Purkinje cell (primary cell): ENCODE measurements around the gene HES2. TPM values are rescaled to one million over a fixed set of nuclear protein-coding genes. Genes with fewer than 3 reads are reported as not detected.

Experiments
- polyA plus RNA-seq: library from polyadenylated mRNA; unstranded; fragments of >200 nt; fragmentation: Nextera tagmentation; gene quantifications from 2 replicates; pipeline ENCODE4 v1.2.1, GENCODE V29; 2014

Gene HES2, protein sequence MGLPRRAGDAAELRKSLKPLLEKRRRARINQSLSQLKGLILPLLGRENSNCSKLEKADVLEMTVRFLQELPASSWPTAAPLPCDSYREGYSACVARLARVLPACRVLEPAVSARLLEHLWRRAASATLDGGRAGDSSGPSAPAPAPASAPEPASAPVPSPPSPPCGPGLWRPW
- polyA plus RNA-seq, result not detected in 2 replicates

DNA sequence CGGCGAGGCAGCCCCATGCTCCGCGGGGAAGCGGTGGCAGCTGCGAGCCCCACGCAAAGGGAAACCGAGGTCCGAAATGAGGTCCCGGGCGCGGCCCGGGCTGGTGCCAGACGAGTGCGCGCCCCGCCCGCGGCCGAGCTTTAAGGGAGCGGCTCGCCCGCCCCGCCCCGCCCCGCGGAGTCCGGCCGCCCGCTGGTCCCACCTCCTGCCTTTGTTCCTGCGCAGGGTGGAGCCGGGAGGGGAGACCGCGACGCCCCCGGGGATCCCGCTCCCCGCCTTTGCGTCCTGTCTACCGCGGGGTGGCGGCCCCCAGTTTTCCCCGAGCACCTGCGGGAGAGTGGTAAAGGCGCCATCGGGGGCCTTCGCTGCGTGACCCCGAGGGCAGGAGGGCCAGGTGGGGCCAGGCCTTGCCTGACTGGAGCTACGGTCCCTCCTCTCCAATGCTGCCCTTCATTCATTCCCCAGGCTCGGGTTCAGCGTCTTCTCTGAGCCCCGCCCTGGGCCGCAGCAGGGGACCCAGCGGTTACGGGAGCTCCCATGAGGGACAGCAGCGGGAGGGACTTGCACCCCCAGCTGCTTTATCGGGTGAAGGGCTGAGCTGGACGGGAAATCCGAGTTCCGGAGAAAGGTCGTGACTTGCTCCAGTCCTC is at the start of gene HES2:
TSS of gene HES2 (minus strand) at position 116 of the 650 bp plus-strand sequence. CDS start at position 17, 99 bp downstream.

DNA sequence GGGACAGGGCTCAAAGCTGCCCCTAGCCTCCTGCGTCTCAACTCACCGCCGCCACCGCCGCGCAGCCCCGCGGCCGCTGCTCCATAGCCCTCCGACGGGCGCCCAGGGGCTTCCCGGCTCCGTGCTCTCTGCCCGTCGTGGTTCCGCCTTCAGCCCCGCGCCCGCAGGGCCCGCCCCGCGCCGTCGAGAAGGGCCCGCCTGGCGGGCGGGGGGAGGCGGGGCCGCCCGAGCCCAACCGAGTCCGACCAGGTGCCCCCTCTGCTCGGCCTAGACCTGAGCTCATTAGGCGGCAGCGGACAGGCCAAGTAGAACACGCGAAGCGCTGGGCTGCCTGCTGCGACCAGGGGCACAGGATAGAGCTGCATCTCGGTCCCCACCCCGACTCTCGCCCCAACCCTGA is 46.3 kb upstream of the HES2 start, which contains the start of gene TNFRSF25:
TSS of gene TNFRSF25 (minus strand) at position 151 of the 400 bp plus-strand sequence. CDS start at position 85, 66 bp downstream.

GRCh38 chr1:6424619-6425593 is 5.2 kb upstream of the HES2 start, which contains the start of gene ESPN:
ESPN (plus strand) TSS chr1:6424776; CDS start chr1:6424956, 180 bp downstream.

DNA sequence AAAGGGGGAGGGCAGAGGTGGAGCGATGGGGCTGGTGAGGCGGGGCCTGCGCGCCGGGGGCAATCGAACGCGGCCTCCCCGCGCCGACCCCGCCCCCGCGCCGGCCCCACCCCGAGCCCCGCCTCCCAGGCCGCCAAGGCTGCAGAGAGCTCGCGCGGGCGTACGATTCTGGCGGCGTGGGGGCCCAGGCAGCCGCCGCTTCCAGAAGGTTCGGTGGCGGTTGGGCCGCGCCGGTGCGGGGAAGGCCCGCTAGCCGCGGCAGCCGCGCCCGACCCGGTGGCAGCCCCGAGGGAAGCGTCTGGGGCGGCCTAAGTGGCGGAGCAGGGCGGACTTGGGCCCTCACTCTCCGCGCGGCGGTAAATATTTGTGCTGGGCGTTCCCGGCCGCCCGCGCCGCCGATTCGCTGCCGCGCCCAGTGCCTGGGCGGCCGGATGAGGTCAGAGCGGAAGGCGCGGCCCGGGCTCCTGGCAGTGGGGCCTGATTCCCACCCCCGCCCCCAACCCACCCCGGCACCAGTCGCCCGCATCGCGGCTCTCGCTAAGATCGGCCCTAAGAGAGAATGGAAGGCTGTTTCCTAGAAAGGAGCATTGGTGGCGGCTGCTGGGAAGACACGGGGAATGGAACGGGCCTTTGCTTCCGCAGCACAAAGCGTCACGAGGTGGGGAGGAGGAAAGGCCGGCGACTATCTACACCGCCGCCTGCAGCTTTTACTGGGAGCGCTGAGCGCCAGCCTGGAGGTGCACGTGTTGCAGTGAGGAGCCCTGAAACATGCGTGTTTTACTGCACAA is 26.1 kb downstream of the HES2 start, which contains the start of gene ACOT7:
TSS of gene ACOT7 (minus strand) at position 368 of the 788 bp plus-strand sequence. CDS start 368 bp downstream, outside the sequence.

Other genes with a start within 250 kb of the HES2 start
- gene CHD5, start 239.6 kb downstream of the HES2 start, polyA plus RNA-seq, result 0.55 and 8.3 TPM in 2 replicates
- 167 and 173 TPM in 2 replicates for gene RPL22, start 220.3 kb downstream of the HES2 start, polyA plus RNA-seq
- gene RNF207, start 213.8 kb downstream of the HES2 start, polyA plus RNA-seq, result 3.3 and 6.0 TPM in 2 replicates
- 123 and 159 TPM in 2 replicates for gene ICMT, start 184.0 kb downstream of the HES2 start, polyA plus RNA-seq
- gene HES3, start 175.7 kb downstream of the HES2 start, polyA plus RNA-seq, result not detected in 2 replicates
- not detected in 2 replicates for gene GPR153, start 158.8 kb downstream of the HES2 start, polyA plus RNA-seq
- gene ACOT7, start 26.2 kb downstream of the HES2 start, polyA plus RNA-seq, result 153 and 161 TPM in 2 replicates
- 5.3 and 10.1 TPM in 2 replicates for gene ESPN, start 4.9 kb upstream of the HES2 start, polyA plus RNA-seq
- 2.7 and 6.0 TPM in 2 replicates for gene TNFRSF25, start 46.3 kb upstream of the HES2 start, polyA plus RNA-seq
- gene PLEKHG5, start 71.7 kb upstream of the HES2 start, polyA plus RNA-seq, result 1.8 and 2.4 TPM in 2 replicates
- 2.2 and 4.6 TPM in 2 replicates for gene NOL9, start 134.6 kb upstream of the HES2 start, polyA plus RNA-seq
- gene TAS1R1, start 135.4 kb upstream of the HES2 start, polyA plus RNA-seq, result 0.35 TPM in 1 of 2 replicates, not detected in the other
- 0.69 and 1.4 TPM in 2 replicates for gene ZBTB48, start 160.1 kb upstream of the HES2 start, polyA plus RNA-seq
- 1.6 and 2.7 TPM in 2 replicates for gene KLHL21, start 182.9 kb upstream of the HES2 start, polyA plus RNA-seq
- gene PHF13, start 193.8 kb upstream of the HES2 start, polyA plus RNA-seq, result 2.1 and 2.3 TPM in 2 replicates
- 4.7 and 7.4 TPM in 2 replicates for gene THAP3, start 204.9 kb upstream of the HES2 start, polyA plus RNA-seq